DMS153 treated with DMSO at 0.1 percent for 48 hours (cell line): ENCODE results near the gene COLEC12.

Source experiments
- DNase-seq: peaks from one replicate; lab custom pipeline; 2025; ENCODE audit not compliant: unreplicated experiment; lab: John Stamatoyannopoulos, UW

The COLEC12 gene

DNA sequence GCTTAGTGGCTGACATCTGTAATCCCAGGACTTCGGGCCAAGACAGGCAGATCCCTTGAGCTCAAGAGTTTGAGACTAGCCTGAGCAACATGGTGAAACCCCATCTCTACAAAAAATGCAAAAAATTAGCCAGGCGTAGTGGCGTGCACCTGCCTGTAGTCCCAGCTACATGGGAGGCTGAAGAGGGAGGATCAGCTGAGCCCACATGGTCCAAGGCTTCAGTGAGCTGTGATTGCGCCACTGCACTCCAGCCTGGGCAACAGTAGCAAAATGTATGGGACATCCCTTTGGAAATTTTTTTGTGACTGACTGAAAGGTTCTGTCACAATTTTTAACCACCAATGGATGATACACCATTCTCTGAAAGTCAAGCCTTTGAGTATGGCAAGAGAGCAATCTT is 6.3 kb upstream of the COLEC12 start:
- DNase-seq, result no peak

- no peak for DNase-seq
These were observed 5.8 kb upstream of the COLEC12 start for GRCh38 chr18:506264-506663.

DNA sequence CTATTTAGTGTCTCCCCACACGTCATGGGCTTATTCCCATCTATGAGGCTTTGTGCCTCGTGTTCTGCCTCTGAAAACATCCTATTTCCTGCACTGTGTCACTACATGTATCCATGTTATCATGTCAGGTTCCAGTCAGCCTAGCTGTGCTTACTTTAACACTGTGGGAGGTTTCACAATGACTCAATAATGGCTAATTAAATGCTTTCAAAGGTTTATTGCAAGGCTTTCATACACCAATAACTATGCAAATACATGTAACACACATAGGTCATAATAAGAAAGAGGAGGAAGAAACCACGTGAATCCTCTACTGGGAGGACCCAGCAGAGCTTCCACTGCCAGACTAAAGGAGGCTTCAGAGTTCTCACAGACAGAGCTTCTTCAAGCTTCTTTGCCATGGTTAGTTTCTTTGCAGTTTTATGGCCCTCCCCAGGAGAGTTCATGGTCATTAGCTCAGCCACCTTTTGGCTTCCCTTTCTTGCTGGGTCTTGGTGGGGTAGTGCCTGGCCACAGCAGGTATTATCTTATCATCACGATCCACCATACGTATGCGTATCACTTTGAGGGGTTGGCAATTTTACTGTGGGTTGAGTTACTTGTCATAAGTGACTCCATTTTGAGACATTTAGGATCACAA is 5.1 kb upstream of the COLEC12 start:
- no peak for DNase-seq

DNA sequence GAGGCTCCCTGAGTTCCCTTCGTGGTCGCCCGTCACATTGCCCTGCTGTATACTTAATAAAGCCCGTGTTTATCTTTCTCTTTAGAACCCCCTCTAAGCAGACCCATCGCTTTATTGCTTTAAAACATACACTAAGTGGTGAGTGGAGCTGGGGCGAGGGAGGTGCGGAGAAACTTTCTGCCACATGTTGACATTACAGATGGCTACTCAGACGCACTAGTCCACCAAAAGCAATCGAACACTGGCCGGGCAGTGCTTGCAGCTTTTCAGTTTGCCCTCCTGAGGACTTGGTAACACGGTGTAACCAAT is 859 bp upstream of the COLEC12 start:
- no peak for DNase-seq

GRCh38 chr18:499776-500631 is 497 bp downstream of the COLEC12 start:
- no peak for DNase-seq

DNA sequence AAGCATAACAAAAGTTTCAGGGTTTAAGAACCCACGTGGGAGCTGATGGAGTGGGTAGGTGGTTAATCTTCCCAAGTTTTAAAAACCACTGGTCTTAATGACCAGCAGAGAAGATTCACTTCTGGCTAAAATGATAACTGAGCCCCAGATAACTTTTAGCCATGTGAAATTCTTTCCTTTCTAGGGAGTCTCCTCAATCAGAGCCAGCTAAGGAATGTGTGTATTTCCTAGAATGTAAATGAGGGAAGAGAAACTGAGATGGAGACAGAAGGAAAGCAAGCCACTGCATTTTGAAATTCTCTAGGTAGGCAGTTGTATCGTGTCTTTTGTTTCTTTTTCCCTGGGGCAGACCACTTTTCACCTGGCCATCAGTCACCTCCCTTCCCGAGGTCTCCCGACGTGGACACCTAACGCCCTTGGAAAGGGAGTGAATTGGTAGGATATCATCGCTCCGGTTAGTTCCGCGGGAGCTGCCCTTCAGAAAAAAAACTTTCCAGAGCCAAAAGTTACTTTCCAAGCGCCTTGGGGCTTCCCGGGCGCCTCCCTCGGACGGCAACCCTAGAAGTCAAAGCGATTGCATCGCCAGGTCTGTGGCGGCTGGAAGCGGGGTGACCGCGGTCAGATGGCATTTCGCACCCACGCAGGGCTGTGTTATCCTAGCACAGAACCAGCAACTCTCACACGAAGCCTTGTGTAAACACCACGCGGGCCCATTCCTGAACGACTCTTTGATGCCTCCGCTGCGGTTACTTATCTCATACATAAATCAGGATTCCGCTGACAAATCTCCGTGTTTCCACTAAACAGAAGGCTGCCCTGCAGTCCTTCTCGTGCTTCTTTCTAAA is 1.3 kb downstream of the COLEC12 start:
- no peak for DNase-seq

DNA sequence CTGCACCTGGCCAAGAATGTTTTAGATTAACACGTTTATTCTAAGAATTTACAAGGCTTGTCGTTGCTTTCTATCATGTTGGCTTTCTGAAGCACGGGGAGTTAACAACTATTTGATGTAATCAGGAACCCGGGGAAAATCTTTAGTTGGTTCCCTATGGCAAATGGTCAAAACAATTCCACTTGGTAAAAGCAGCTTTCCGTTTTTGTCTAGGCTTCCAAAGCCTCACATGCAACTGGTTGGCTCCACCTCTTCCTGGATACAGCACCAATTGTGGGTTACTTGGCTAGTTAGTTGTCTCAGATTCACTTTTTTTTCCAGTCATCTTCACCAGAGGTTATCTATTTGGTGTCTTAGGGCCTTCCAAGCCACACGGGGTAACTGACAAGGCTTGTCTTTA is 2.8 kb downstream of the COLEC12 start:
- no peak for DNase-seq

DNA sequence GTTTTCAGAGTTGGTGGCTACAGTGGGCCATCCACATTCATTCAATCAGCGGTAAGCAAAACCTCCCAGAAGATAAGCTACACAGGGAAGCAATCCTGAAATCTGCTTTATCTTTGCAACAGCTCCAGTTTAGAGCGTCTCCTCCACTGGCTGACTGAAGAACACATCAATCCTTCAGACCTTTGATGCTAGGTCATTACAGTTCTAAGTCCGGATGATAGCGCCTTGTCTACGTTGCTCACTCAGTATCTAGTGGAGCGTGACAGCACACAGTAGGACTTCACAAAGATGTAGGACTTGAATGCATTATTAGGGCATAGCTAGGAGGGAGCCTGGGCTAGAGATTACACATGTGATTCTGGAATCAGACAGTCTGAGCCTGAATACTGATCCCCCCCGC is 5.0 kb downstream of the COLEC12 start:
- no peak for DNase-seq

DNA sequence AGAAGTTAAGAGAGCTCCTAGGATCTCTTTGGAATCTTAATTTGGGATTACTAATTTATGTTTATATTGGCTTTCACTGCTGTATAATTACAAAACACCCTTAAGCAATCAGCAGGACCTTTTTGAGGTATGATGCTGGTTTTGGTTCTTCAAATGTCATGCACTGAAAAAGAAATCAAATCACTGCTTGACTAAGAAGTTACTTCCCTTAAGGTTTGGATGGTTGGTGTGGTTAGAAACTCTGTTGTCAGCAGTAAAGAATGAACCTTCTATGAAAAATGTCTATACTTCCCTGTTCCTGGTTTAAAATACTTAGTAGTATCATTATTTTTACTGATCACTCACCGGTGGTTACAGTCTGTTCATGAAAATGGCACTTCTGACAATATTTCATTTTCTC is 5.5 kb downstream of the COLEC12 start:
- no peak for DNase-seq

- DNase-seq, result no peak
These were observed 6.2 kb downstream of the COLEC12 start for GRCh38 chr18:493986-494983.

DNA sequence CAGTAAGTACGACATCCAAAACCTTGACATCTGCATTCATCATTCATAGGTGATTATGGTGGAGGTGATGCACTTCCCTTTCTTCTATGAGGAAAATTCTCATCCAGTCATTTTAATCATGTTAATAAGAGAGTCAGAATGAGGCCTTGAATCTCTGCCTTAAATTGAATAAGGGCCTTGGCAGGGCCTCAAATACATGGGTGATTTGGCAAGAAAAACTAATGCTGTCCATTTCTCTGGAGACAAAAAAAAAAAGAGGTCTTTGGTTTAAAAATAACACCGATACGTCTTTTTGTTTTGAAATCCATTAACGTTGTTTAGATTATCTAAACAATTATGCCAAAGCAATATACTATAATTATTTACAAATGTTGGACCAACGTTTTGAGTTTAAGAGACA is 8.1 kb downstream of the COLEC12 start:
- no peak for DNase-seq

DNA sequence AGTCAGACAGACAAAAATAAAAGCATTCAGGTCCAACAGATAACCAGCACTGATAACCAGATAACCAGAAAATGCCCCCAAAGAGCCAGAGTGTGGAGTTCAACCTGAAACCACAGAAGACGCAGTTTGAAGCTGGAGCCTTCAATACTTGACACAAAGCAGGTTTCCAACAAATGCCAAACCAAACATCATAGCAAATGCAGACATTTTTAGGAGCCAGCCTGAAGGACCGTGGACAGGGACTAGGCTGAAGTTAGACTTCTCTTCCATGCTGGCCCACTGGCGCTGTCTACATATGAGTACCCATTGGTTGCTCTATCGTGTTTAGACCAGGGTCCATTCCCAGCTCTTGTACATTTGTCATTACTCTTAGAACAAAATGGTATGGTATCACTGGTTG is 9.9 kb downstream of the COLEC12 start:
- DNase-seq, result no peak

- no peak for DNase-seq
These were observed 10.5 kb downstream of the COLEC12 start for GRCh38 chr18:490024-490366.

GRCh38 chr18:489244-490023 is 11.1 kb downstream of the COLEC12 start:
- DNase-seq, result no peak

DNA sequence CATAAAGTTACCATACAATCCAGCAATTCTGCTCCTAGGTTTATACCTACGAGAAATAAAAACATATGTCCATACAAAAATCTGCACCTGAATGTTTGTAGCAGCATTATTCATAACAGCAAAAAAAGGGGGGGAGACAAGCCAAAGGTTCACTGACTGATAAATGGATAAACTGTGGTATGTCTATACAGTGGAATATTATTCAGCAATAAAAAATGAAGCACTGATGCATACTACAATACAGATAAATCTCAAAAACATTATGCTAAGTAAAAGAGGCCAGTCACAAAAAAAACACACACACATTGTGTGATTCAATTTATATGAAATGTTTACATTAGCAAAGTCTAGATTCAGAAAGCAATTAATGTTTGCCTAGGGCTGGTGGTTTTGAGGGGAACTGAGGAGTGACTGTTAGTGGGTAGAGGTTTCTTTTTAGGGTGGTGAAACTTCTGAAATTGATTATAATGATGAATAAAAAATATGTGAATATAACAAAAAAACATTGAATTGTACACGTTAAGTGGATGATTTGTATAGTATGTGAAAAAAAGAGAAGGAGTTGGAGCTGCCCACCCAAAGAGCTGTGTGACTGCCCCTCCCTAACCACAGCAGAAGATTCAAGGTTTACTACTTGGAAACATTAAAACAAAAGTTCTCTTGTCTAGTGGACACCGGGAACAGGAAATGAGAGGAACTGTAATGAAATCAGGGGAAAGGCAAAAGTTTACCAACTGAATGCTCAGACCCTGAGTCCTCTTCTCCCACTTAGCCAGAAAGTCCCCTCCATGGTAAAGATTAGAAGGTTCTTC is 13.4 kb downstream of the COLEC12 start:
- DNase-seq, result no peak

- DNase-seq, result no peak
These were observed 15.6 kb downstream of the COLEC12 start for GRCh38 chr18:484749-485464.

DNA sequence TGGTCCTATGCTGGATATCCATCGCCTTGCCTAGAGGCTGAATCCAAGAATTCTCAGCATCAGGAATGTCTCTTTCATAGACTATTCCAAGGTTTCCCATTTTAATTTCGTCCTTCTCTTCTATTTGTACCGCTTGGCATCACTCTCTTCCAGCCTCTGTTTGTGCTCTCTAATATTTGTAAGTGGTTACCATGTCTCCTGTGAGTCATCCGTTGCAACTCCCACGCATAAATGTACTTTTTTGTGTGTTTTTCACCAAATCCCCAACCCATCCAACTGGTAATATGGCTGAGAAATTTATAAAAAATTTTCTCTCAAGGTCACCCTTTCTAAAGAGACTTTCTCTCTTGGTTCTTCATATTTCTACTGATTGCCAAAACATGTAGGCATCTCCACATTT is 21.8 kb downstream of the COLEC12 start:
- no peak for DNase-seq

- DNase-seq, result no peak
These were observed 22.9 kb downstream of the COLEC12 start for GRCh38 chr18:477565-477964.

DNA sequence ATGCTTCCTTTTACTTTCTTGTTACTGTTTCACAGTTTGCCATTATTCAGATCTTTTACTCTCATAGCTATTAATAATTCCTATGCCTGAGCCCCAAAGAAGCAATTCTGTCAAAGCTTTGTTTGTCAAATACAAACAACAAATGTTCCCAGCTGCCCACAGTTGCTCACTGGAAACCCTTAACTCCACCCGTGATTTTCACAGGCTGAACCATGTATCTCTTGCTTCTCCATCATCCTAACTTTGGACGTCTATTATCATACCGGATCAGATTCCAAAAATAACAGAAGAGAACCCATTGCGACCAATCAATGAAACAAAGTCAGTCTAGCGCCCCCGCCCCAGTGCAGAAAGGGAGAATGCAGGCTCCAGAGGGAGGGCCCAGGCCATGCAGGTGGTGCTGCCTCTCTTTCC is 24.2 kb downstream of the COLEC12 start:
- no peak for DNase-seq
